ENCODE data around the gene SIGLEC6. TPM values are rescaled to one million over a fixed set of nuclear protein-coding genes. Genes with fewer than 3 reads are reported as not detected.

SIGLEC6 gene
- not detected in 2 replicates for total RNA-seq

GRCh38 chr19:51531349-51532315 is at the start of gene SIGLEC6:
Gene SIGLEC6, minus strand, starts transcription at chr19:51531670. Its CDS starts 22 bp downstream, at chr19:51531648.

GRCh38 chr19:51570962-51571575 is 39.6 kb upstream of the SIGLEC6 start, which contains the start of gene ZNF175:
Gene ZNF175, plus strand, starts transcription at chr19:51571283. Its CDS starts 2,047 bp downstream, at chr19:51573330.

GRCh38 chr19:51501594-51502263 is 29.7 kb downstream of the SIGLEC6 start, which contains the start of gene SIGLEC12:
Gene SIGLEC12, minus strand, starts transcription at chr19:51501800. Its CDS starts 67 bp downstream, at chr19:51501733.

GRCh38 chr19:51478381-51479234 is 52.9 kb downstream of the SIGLEC6 start, which contains the start of gene CEACAM18:
Gene CEACAM18, plus strand, starts transcription at chr19:51478539.

Other genes with a start within 250 kb of the SIGLEC6 start
- 0.44 and 0.62 TPM in 2 replicates for gene IGLON5, start 220.0 kb downstream of the SIGLEC6 start, total RNA-seq
- gene VSIG10L, start 189.5 kb downstream of the SIGLEC6 start, total RNA-seq, result 0.31 and 0.98 TPM in 2 replicates
- 183 and 207 TPM in 2 replicates for gene ETFB, start 165.3 kb downstream of the SIGLEC6 start, total RNA-seq
- not detected in 2 replicates for gene CLDND2, start 162.7 kb downstream of the SIGLEC6 start, total RNA-seq
- not detected in 2 replicates for gene NKG7, start 159.0 kb downstream of the SIGLEC6 start, total RNA-seq
- not detected in 2 replicates for gene LIM2, start 143.7 kb downstream of the SIGLEC6 start, total RNA-seq
- gene C19orf84, start 141.1 kb downstream of the SIGLEC6 start, total RNA-seq, result 0.20 TPM in 1 of 2 replicates, not detected in the other
- gene SIGLEC10, start 114.0 kb downstream of the SIGLEC6 start, total RNA-seq, result not detected in 2 replicates
- gene SIGLEC8, start 73.2 kb downstream of the SIGLEC6 start, total RNA-seq, result not detected in 2 replicates
- not detected in 2 replicates for gene CEACAM18, start 53.1 kb downstream of the SIGLEC6 start, total RNA-seq
- not detected in 2 replicates for gene SIGLEC12, start 29.9 kb downstream of the SIGLEC6 start, total RNA-seq
- gene ZNF175, start 39.6 kb upstream of the SIGLEC6 start, total RNA-seq, result 4.3 and 6.6 TPM in 2 replicates
- gene SIGLEC5, start 98.7 kb upstream of the SIGLEC6 start, total RNA-seq, result not detected in 2 replicates
- gene SIGLEC14, start 115.2 kb upstream of the SIGLEC6 start, total RNA-seq, result not detected in 2 replicates
- 4.9 and 6.6 TPM in 2 replicates for gene SPACA6, start 161.7 kb upstream of the SIGLEC6 start, total RNA-seq
- not detected in 2 replicates for gene HAS1, start 192.3 kb upstream of the SIGLEC6 start, total RNA-seq
- 0.44 TPM in 1 of 2 replicates, not detected in the other for gene FPR1, start 220.2 kb upstream of the SIGLEC6 start, total RNA-seq
- gene FPR2, start 229.5 kb upstream of the SIGLEC6 start, total RNA-seq, result 0.44 TPM in 1 of 2 replicates, not detected in the other

Measured in cardiac ventricle fibroblast (primary cell).